Panc1 (cell line): ENCODE data around the gene LAMP1. TPM values are rescaled to one million over a fixed set of nuclear protein-coding genes. Genes with fewer than 3 reads are reported as not detected.

Experiments
- ATAC-seq: fragments of 200-7000 bp; cut with Tn5 transposase; 2 replicates; pipeline ENCODE4 v1.9.1; 2020; ENCODE audit warnings: mild to moderate bottlenecking, moderate library complexity
- BruUV-seq: library from RNA; stranded (reverse); fragments of 400-500 nt; replicated peaks from 2 replicates; lab custom pipeline; 2021; lab: Mats Ljungman, UMichigan
- CTCF ChIA-PET: fragments of 300-600 bp; sonication (Branson Sonifier 250); formaldehyde crosslinking; loops from one replicate; lab custom pipeline; 2022; ENCODE audit warnings: antibody characterized with exemption; lab: Charles Lee
- POLR2A ChIA-PET: fragments of 300-600 bp; sonication (Branson Sonifier 250); formaldehyde crosslinking; loops from one replicate; lab custom pipeline; 2022; ENCODE audit warnings: antibody characterized with exemption; lab: Charles Lee
- DNase-seq: peaks from one replicate; pipeline ENCODE4 v3.0.0-alpha.2; 2010; ENCODE audit warnings: low read depth, low spot score
- H3K27ac ChIP-seq: 2 replicates; pipeline ENCODE4 v1.5.1; 2011; ENCODE audit warnings: mild to moderate bottlenecking, low read length, inconsistent platforms
- H3K27me3 ChIP-seq: fragments of 200-500 bp; sonication (Bioruptor generic); 2 replicates; pipeline ENCODE4 v1.6.0; 2014; ENCODE audit warnings: low read length, inconsistent platforms; ENCODE audit not compliant: control insufficient read depth, insufficient read depth
- H3K36me3 ChIP-seq: fragments of 200-500 bp; sonication (Bioruptor generic); 2 replicates; pipeline ENCODE4 v1.5.1; 2014; ENCODE audit warnings: inconsistent platforms, mild to moderate bottlenecking, low read length, moderate library complexity; ENCODE audit not compliant: control insufficient read depth, insufficient read depth
- H3K4me1 ChIP-seq: 2 replicates; pipeline ENCODE4 v1.5.1; 2011; ENCODE audit warnings: inconsistent platforms, mild to moderate bottlenecking, low read length, moderate library complexity; ENCODE audit not compliant: control insufficient read depth, insufficient read depth
- H3K4me3 ChIP-seq, 2 experiments: 2 replicates each; pipeline ENCODE4 v1.5.1; 2011 to 2012; ENCODE audit warnings: low read depth in 2 of 2, low read length in 2 of 2, mild to moderate bottlenecking in 2 of 2, inconsistent platforms in 1 of 2, moderate library complexity in 1 of 2
- H3K9me3 ChIP-seq: fragments of 200-500 bp; sonication (Bioruptor generic); 2 replicates; pipeline ENCODE4 v1.5.1; 2014; ENCODE audit warnings: low read depth, mild to moderate bottlenecking, inconsistent platforms, low read length, moderate library complexity; ENCODE audit not compliant: control insufficient read depth, insufficient read depth
- CTCF ChIP-seq: fragments of 450-650 bp; IDR thresholded peaks from 2 replicates; pipeline ENCODE4 v1.5.1; 2017; ENCODE audit warnings: mild to moderate bottlenecking
- POLR2AphosphoS5 ChIP-seq: IDR thresholded peaks from 2 replicates; pipeline ENCODE4 v1.6.1; 2012; ENCODE audit warnings: mild to moderate bottlenecking, low read depth, low read length, moderate library complexity
- REST ChIP-seq, 2 experiments: IDR thresholded peaks; 2 replicates each; pipeline ENCODE4 v1.6.1; 2011 to 2012; ENCODE audit warnings: low read depth in 2 of 2, control low read depth in 1 of 2, low read length in 1 of 2, mild to moderate bottlenecking in 1 of 2, moderate library complexity in 1 of 2; ENCODE audit not compliant: insufficient read depth in 1 of 2
- SIN3A ChIP-seq: IDR thresholded peaks from 2 replicates; pipeline ENCODE4 v1.6.1; 2012; ENCODE audit warnings: low read depth, mild to moderate bottlenecking, low read length, moderate library complexity, borderline replicate concordance; ENCODE audit not compliant: insufficient read depth
- TCF7L2 ChIP-seq: IDR thresholded peaks from 2 replicates; pipeline ENCODE4 v1.6.1; 2011; ENCODE audit warnings: mild to moderate bottlenecking, low read depth, low read length, inconsistent platforms
- in situ Hi-C: cut with HindIII; loops from 2 replicates; pipeline ENCODE4 v1.10.0; 2016; ENCODE audit warnings: low sequenced_read_pairs, low pct_unique_long_range_greater_than_20kb
- intact Hi-C: fragments of 100-400 bp; cut with micrococcal nuclease; formaldehyde crosslinking; loops from one replicate; pipeline ENCODE4 v1.10.0; 2022; ENCODE audit not compliant: unreplicated experiment
- total RNA-seq: library from RNA; stranded (reverse); gene quantifications from one replicate; pipeline ENCODE4 v1.2.1, GENCODE V29; 2021; ENCODE audit not compliant: unreplicated experiment

LAMP1 gene
- total RNA-seq, 1 experiment from 2014 or later = 212 TPM

GRCh38 chr13:113327766-113328471 is 30.9 kb downstream of the LAMP1 start:
- Histone ChIP-seq H3K36me3 (0 out of 2 replicates have a peak, but pooled peaks cover 3% of the 10 kb centered on the region), H3K4me3 (no peak overlapping the region), H3K27ac (no peak overlapping the region), H3K4me1 (no peaks in the 10 kb centered on the region), H3K27me3 (no peaks in the 10 kb centered on the region), H3K9me3 (no peaks in the 10 kb centered on the region)
- ChIA-PET POLR2A (interaction anchor here (0.6 kb wide), 1 partner anchor 255 kb away, joined by 7 read pairs; no protein-coding TSS in a partner anchor), CTCF (no interaction called here)
- ATAC-seq = peak; percentile 46
- intact Hi-C loops = no loop called here
- DNase-seq = no peak
- BruUV-seq = no TSS peak
- TF ChIP-seq SIN3A = no peak
- in situ Hi-C loops = no loop called here

GRCh38 chr13:113328851-113329250 is 31.8 kb downstream of the LAMP1 start:
- no peaks in the 10 kb centered on the region for H3K27me3 ChIP-seq
- DNase-seq = no peak
- TF ChIP-seq TCF7L2 (no peak), SIN3A (no peak), REST (IDR thresholded peaks at IDR 0.05; ENCODE audit: insufficient read depth in 1 of 2, low read depth in 2 of 2, low read length in 1 of 2) (no peak), CTCF (no peak), POLR2AphosphoS5 (no peak)
- BruUV-seq = no TSS peak
- ChIA-PET CTCF (no interaction called here), POLR2A (no interaction called here)
- H3K9me3 ChIP-seq = no peaks in the 10 kb centered on the region
- H3K36me3 ChIP-seq = 0 out of 2 replicates have a peak, but pooled peaks cover 3% of the 10 kb centered on the region
- no peak overlapping the region for H3K4me3 ChIP-seq
- H3K27ac ChIP-seq = no peak overlapping the region
- in situ Hi-C loops = no loop called here
- intact Hi-C loops = no loop called here
- ATAC-seq = no peak
- no peaks in the 10 kb centered on the region for H3K4me1 ChIP-seq

- no peaks in the 10 kb centered on the region for H3K4me1 ChIP-seq
- no peak for TF ChIP-seq REST (IDR thresholded peaks at IDR 0.05; ENCODE audit: insufficient read depth in 1 of 2, low read depth in 2 of 2, low read length in 1 of 2)
- no peak for TF ChIP-seq TCF7L2
- no peak for TF ChIP-seq SIN3A
- no peak for TF ChIP-seq POLR2AphosphoS5
- no peak for TF ChIP-seq CTCF
- H3K27ac ChIP-seq = no peak overlapping the region
- no peak overlapping the region for H3K4me3 ChIP-seq
- DNase-seq = no peak
- in situ Hi-C loops = no loop called here
- no peak for ATAC-seq
- POLR2A ChIA-PET = no interaction called here
- no peaks in the 10 kb centered on the region for H3K27me3 ChIP-seq
- intact Hi-C loops = no loop called here
- CTCF ChIA-PET = no interaction called here
- no TSS peak for BruUV-seq
- no peaks in the 10 kb centered on the region for H3K9me3 ChIP-seq
- H3K36me3 ChIP-seq = no peaks in the 10 kb centered on the region
These were observed 32.7 kb downstream of the LAMP1 start for GRCh38 chr13:113329656-113330312.
